ENCODE data around the gene APRT. TPM values are rescaled to one million over a fixed set of nuclear protein-coding genes. Genes with fewer than 3 reads are reported as not detected.

Gene APRT
- polyA plus RNA-seq, 1 donor: 54.2 TPM

DNA sequence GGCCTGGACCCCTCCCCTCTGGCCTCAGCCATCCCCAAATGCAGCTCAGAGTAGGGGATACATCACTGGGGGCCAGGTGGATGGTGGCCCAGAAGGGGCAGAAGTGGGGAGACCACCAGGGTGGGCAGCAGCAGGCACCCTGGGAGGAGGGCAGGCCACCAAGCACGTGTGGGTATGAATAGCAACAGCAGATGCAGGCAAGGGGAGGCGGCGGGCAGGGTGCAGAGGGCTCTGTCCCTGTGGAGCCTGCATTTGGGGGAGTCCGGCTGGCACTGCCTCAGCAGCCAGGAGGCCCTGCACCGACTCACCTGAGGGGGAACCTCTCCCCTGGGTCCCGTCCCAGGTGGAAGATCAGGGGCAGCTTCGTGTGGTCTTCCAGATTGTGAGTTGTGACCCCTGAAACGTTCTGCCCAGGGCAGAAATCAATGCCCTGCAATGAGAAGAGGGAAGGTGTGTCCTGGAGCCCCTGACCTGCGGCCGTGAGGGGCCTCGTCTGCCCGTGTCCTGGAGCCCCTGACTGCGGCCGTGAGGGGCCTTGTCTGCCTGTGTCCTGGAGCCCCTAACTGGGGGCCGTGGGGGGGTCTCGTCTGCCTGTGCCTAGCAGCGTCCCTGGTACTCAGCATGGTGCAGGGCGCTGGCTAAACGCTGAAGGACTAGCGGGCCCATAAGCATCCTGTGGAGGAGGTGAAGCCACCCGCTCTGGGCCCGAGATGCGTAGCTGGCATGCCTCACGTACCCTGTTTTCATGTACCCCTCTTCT, 10.7 kb upstream of the APRT start:
- DNase-seq (ENCODE audit: low read depth): no peak

DNA sequence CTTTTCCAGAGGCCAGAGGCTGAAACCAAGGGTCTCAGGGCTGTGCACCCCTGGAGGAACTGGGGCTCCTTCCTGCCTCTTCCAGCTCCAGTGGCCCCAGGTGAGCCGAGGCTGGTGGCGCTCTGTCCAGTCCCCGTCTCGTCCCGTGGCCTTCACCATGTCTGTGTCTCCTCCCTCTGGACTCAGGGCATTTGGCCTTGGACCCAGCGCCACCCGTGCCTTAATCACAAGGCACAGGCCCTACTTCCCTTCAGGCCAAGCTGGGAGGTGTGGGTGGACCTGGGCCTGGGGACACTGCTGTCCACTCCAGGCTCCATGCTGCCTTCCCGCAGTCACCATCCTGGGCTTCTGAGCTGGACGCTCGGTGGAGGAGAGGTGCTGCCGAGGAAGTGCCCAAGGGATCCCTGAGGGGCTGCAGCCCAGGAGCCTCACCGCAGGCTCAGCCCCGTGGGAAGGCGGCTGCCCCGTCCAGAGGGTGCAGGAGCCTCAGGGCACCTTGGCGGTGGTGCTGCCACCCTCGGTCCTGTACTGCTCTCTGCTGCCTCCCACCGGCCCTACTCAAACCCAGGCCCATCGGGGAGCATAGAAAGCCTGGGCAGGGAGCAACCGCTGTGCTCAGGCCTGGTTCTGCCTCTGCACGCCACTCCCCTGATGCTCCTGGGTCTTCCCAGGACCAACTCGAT, 9.6 kb upstream of the APRT start:
- no peak for DNase-seq (ENCODE audit: low read depth)

DNA sequence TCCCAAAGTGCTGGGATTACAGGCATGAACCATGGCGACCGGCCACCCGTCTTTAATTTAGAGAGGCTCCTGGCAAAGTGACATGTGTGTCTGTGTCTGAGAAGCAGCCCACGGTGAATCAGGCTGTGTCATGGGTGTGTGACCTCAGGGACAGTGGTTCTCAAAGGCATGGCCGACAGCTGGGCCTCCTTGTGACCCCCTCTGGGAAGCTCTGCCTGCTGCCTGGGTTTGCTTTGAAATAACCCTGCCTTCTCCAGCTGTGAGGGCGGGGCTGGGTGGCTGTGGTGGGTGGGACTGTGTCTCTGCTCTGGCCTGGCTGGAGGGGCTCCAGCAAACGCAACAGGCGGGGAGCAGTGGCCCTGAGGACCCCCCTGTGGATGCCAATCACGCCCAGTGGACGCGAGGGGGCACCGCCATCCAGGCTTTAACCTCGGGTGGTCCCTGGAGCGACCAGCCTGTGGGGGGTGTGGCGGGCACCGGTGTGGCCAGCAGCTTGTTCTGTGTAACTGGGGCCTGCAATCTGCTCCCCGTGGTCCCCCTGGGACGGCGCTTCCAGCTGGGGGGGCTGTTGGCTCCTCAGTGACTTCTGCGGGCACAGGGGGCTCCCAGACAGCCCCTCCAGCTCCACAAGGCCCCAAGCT, 8.8 kb upstream of the APRT start:
- no peak for DNase-seq (ENCODE audit: low read depth)

DNA sequence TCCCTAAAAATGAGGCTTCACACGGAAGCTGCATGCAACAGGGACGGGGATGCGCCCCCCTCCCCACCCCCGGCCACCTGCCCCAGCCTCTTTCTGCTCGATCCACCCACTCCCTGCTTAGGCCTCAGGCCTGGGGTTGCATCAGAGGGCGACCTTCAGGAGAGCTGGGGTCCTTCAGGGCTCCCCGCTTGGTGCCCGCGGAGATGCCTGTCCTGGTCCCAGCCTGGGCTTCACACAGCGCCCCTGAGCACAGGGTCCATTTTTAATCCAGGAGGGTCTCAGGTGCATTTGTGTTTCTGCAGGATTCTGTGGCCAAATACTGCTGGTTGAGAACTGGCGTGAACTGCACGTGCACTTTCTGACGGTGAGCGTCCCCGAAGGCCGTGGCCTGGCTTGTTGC, 7.4 kb upstream of the APRT start:
- DNase-seq (ENCODE audit: low read depth): no peak

DNA sequence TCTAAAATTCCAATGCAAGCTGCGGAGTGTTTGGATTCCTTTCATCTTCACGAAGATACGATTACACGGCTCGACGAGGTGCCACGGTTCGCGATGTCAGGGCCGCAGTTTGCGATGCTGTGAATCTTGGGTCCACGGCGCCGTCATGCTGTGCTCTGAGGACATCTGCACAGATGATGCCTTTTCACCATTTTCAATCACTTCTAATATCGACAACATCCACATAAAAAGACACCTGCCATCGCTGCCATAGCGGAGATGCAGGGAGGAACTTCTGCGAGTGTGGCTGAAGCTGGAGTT, 6.8 kb upstream of the APRT start:
- no peak for DNase-seq (ENCODE audit: low read depth)

DNA sequence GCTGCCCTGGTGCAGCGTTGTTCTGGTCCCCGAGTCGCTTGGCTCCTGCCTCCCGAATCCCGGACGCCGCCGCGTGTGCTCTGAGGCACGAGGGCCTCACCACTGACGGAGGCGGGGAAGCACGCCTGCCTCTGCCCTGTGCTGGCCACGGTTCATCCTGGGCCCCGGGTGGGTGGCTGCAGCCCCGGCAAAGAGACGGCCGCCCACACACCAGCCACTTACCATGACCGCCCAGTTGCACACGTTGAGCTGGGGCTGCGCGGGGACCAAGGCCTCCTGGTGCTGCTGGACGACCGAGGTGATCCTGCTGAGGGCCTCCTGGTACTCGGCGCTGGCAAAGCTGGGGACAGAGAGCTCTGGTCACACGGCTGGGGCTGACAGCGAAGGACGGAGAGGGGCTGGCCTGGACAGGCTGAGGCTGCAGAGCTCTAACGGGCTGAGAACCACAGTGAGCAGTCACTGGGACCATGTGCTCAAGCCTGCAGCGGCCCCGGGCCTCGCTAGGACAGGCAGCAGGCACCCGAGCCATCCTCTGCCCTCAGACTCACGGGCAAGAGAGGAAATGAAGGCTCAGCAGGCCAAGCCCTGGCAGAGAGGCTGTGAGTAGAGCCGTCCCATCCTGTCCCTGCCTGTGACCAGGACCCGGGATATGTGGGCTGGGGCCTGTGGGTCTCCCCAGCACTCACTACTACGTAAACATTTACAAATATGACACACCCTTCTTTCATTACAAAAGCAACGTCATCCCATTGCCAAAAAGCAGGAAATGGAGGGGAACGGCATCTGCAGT, 6.3 kb upstream of the APRT start:
- DNase-seq (ENCODE audit: low read depth): no peak

DNA sequence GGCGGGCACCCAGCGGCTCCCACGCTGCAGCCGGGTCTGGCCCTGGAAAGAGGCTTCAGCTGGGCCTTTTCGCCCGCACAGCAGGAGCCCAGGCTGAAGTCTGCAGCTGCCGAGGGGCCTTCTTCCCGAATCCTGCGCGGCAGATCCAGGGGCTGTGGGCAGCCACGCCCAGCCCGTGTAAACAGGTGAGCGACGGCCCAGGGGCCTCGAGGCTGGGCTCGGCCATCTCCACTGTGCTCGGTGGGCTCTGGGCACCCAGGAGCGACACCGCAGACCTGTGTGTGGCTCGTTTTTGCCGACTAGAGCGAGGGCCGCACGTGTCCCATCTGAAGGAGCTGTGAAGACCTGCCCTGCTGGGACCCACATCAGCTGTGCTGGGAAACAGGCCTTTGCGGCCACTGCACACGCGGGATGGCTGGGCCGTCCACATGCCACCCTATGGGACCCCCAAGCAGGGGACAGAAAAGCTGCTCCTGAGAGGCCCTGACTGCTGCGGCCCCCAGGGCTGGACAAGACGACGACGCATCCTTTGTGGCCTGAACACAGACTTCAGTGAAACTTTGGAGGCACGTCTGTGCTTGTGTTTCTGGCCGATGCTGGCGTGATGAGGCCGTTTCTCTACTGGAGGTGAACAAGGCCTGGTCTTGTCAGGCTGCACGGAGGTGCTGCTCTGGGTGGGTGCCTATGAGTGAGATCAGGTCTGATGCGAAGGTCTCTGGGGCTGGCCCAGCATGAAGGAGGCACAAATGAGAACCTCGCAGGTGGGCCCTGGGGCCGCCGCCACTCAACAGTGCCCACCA, 5.2 kb upstream of the APRT start:
- DNase-seq (ENCODE audit: low read depth): no peak

DNA sequence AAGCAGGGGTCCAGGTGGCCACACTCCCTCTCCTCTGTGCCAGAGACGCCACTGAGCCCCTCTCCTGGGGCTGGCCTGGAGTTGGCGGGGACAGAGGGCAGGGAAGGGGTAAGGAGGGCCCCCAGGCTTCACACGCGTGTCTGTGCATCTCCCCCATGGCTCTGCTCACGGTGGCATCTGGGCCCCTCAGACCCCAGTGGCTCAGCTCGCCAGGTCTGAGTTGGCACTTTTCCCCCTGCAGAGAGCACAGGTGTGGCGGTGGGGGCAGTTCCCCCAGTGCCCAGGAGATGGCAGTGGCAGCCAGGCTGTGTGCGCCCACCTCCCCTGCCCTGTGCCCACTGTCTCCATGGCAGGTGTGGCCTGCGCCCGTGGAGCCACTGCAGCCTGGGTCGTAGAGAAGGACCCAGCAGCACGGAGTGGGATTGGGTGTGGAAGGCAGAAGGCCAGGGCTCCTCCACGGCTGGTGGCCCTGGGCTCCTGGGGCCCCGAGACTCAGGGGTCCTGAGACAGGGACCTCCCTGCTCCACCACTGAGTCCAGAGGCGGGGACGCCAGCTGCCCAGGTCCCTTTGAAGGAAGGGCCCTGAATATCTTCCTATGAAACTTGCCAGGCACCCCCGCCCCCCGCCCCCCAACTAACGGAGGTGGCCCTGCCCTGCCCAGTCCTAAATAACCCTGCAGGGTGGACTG, 4.3 kb upstream of the APRT start:
- no peak for DNase-seq (ENCODE audit: low read depth)

DNA sequence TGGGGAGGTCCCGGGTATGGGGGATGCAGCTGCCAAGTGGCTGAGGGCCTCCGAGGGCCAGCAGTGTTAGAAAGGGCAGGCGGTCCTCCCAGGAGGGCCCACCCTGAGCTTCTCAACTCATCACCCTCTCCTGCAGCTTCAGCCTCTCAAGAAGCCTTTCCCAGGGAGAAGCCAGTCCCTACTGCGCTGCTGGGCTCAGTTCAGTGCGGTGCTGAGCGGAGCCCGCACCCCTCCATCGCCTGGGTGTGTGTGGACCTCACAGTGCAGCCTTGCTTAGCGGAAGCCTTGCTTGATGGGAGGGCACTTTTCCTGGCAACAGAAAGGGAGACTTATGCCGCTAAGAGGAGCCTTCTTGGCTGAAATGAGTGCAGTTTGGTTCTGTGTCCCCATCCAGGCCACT, 3.5 kb upstream of the APRT start:
- DNase-seq (ENCODE audit: low read depth): no peak

DNA sequence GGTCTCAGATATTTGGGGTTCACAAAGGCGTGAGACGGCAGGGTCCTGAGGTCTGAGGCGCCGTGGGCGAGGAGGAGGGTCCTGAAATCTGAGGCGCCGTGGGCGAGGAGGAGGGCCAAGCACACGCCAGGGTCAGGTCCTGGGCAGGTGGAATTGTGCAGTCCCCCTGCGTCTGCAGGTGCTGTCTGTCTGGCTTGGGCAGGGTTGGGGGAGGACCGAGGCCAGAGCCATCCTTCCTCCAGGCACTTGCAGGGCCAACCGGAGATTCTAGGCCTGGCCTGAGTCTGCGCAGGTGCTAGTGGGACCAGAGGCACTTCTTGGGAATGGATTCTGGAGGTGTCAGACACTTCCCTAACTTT, 2.4 kb upstream of the APRT start:
- DNase-seq (ENCODE audit: low read depth): no peak

DNA sequence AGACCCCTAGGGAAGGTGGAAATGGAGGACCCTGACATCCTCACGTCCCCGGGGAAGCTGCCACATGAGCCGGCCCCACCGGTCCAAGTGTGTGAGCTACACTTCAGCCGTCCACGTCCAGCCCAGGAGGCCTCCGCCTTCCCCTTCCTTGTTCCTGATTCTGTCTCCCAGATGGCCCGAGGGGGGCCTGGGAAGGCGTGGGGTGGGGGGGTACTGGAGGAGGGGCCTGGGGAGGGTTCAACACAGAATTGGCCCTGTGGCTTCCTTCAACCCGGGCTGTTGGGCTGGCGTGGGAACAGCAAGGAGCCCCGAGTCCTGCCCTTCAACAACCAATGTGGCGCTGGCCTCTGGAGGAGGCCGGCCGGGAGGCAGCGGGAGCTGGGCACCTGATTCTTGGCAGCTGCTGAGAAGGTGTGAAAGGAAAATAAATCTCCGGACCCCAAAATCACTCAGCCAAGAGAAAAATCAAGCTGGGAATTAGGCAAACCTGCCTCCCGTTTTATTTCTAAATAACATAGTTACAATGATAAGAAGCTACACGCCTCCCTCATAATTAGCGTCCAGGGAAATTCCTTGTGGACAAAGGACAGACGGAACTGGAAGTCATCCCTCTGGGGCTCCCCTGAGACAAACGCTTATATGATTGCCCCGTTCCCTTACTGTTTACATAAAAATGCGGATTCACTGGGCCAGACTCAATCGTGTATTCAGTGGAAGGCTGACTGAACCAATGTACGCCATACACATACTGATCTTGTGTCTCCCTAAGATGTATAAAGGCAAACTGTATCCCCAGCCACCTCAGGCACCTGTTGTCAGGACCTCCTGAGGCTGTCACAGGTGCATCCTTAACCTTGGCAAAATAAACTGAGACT, 1.8 kb upstream of the APRT start:
- DNase-seq (ENCODE audit: low read depth): no peak

DNA sequence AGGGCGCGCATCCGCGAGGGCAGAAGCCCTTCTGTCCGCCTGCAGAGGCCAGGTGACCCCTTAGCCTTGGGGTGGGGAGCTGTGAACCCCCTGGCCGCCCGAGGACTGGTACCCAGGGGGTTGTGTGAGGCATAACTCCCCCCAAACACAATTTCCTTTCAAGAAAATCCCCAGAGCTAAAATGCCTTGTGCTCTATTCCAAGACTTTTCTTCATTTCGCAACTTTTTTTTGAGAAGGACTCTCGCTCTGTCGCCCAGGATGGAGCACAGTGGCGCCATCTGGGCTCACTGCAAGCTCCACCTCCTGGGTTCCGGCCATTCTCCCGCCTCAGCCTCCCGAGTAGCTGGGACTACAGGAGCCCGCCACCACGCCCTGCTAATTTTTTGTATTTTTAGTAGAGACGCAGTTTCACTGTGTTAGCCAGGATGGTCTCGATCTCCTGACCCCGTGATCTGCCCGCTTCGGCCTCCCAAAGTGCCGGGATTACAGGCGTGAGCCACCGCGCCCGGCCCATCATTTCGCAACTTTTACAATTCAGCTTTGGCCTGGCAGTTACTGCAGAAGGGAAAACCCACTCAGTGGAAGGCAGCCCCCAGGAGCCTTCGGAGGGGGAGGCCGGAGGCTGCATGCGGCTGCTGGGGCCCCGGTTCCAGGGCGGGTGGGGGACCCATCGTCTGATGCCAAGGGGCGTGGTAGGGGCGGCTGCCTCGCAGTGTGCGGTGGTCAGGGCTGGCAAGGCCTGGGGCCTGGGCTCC, 963 bp upstream of the APRT start:
- DNase-seq (ENCODE audit: low read depth): no peak

DNA sequence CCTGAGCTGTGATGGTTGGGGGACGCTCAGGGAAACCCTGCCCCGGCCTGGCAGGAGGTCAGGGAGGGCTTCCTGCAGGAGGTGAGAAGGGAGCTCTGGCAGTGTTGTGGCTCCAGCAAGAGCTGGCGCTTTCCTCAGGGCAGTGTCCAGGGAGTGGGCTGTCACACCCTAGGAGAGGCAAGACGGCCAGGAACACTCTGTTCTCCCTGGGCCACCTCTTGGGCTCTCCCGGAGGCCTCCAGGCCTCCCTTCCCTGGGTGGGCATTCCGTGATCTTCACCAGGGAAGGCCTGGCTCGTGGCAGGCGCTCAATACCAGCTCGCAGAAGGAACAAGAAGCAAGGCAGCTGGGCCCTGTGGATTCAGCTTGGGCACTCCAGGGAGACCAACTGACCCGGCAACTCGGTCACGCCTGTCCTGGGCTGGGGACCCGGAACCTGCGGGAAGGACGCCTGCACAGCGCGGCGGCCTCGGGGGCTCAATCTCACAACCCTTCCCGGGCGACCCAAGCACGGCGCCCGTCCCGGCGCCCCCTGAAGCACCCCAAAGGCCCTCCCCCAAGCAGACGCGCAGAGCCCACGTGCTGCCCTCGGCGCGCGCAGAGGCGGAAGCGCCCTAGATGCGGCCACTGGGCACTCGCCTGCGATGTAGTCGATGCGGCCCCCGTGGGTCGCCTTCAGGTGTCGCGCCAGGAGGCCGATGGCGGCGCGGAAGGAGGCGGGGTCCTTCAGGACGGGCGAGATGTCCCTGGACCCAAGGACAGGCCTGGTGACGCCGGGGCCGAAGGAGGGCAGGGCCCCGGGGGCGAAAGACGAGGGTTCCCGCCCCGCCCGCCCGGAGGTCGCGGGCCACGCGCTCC, 588 bp downstream of the APRT start:
- no peak for DNase-seq (ENCODE audit: low read depth)

DNA sequence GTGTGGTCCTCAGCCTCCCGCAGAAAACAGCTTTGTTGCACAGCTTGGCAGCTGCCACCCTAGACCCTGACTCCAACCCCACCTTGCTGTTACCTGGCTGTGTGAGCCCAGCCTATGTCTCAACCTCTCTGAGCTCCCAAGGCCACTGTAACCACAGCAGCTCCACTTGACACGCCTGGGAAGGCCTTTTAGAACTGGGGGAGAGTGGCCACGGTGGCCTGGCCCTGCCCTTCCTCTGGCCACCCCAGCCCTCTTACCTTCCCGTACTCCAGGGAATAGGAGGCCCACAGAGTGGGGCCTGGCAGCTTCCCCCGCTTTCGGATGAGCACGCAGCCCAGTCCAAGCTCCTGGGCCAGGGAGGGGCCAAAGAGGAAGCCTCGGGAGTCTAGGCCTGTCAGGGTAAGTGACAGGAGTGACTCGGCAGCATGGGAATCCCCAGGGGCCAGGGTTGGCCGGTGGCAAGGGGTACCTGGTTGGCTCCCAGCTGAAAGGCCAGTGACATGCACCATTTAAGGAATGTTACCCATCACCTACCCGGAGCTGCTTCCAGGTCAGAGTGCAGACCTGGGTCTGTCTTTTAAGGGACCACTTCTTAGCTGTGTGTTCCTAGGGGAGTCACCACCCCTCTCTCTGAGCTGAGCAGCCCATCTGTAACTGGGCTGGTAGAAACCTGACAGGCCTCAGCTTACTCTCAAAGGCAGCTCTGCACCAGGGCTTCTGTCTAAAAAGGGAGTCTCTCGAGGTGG, 1.4 kb downstream of the APRT start:
- no peak for DNase-seq (ENCODE audit: low read depth)

DNA sequence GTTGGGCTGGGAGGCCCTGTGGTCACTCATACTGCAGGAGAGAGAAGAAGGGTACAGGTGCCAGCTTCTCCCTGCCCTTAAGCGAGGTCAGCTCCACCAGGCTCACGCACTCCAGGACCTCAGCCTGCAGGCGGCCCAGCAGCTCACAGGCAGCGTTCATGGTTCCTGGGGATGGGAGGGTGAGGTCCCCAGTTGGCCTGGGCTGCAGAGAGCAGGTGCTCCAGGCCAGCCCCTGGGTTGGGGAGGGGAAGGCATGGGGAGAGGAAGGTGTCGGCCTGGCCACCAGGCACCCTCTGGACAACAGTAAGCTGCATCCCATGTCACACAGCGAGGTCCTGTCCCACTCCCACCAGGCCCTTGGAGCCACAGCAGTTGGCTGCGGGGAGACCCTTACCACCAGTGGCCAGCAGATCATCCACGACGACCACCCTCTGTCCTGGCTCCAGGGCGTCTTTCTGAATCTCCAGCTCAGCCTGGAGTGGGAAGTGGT, 2.0 kb downstream of the APRT start:
- no peak for DNase-seq (ENCODE audit: low read depth)

DNA sequence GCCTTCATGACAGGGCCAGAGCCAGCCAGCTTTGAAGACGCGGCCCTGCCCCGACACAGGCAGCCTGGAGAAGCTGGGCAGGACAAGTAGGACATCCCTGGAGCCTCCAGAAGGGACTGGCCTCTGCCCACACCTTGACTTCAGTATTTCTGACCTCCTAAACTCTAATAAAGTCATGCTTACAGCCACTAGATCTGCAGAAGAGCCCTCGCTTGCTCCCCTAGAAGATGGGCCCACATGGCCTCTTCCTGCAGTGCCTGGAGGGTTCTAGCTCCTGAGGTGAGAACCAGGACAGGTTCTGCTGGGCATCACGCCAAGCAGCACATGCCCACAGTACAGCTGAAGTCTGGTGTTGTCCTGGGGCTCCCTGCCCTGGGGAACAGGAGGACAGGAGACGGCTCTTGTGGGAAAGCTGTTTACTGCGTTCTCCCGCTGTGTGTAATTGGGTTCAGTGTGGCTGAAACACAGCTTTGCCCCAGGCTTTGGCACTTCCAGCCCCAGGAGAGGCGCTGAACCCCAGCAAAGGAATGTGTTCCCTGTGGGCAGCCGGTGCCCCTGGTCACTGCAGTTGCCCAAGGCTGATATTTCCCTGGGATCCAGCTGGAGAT, 2.6 kb downstream of the APRT start:
- DNase-seq (ENCODE audit: low read depth): no peak

All from forelimb muscle (tissue), 1 donor.